Smooth muscle cell (in vitro differentiated cells): Measurements from ENCODE around the gene NXPH4. TPM values are rescaled to one million over a fixed set of nuclear protein-coding genes. Genes with fewer than 3 reads are reported as not detected.

Experiments
- DNase-seq: peaks from one replicate; lab custom pipeline; 2025; ENCODE audit not compliant: unreplicated experiment; lab: John Stamatoyannopoulos, UW
- H2AFZ ChIP-seq: fragments of 200-600 bp; sonication (generic); 2 replicates; pipeline ENCODE4 v1.6.0; 2016; ENCODE audit warnings: antibody characterized with exemption, low read depth, mild to moderate bottlenecking
- H3F3A ChIP-seq: fragments of 200-600 bp; sonication (generic); 2 replicates; pipeline ENCODE4 v1.6.0; 2017; ENCODE audit warnings: antibody characterized with exemption, low read depth
- H3K27ac ChIP-seq: fragments of 200-600 bp; sonication (generic); 2 replicates; pipeline ENCODE4 v1.5.1; 2016; ENCODE audit warnings: low read depth, mild to moderate bottlenecking
- H3K27me3 ChIP-seq: fragments of 200-600 bp; sonication (generic); 2 replicates; pipeline ENCODE4 v1.6.1; 2016; ENCODE audit warnings: low read depth, mild to moderate bottlenecking
- H3K36me3 ChIP-seq: fragments of 200-600 bp; sonication (generic); 2 replicates; pipeline ENCODE4 v1.5.1; 2016; ENCODE audit warnings: low read depth
- H3K4me1 ChIP-seq: fragments of 200-600 bp; sonication (generic); 2 replicates; pipeline ENCODE4 v1.5.1; 2016; ENCODE audit warnings: low read depth
- H3K4me2 ChIP-seq: fragments of 200-600 bp; sonication (generic); 2 replicates; pipeline ENCODE4 v1.6.0; 2016; ENCODE audit warnings: mild to moderate bottlenecking
- H3K4me3 ChIP-seq: fragments of 200-600 bp; sonication (generic); 2 replicates; pipeline ENCODE4 v1.5.1; 2016; ENCODE audit warnings: mild to moderate bottlenecking
- H3K79me2 ChIP-seq: fragments of 200-600 bp; sonication (generic); 2 replicates; pipeline ENCODE4 v1.6.0; 2016; ENCODE audit warnings: low read depth, mild to moderate bottlenecking
- H3K9ac ChIP-seq: fragments of 200-600 bp; sonication (generic); 2 replicates; pipeline ENCODE4 v1.6.0; 2016; ENCODE audit warnings: low read depth
- H3K9me3 ChIP-seq: fragments of 200-600 bp; sonication (generic); replicated peaks from 2 replicates; pipeline ENCODE4 v1.5.1; 2016; ENCODE audit warnings: low read depth
- H4K20me1 ChIP-seq: fragments of 200-600 bp; sonication (generic); 2 replicates; pipeline ENCODE4 v1.6.0; 2016; ENCODE audit warnings: low read depth
- WGBS: methylation state at CpG from one replicate; pipeline ENCODE4 v1.1.7; 2016; ENCODE audit warnings: low lambda C conversion rate; 5-methylcytosine and 5-hydroxymethylcytosine counted together
- polyA plus RNA-seq: library from polyadenylated mRNA; unstranded; fragments of >200 nt; fragmentation: Nextera tagmentation; extraction: Ambion mirVana; gene quantifications from 2 replicates; pipeline ENCODE4 v1.2.1, GENCODE V29; 2016
- total RNA-seq: library from RNA; depleted of rRNA; stranded (reverse); fragments of >200 nt; gene quantifications from 2 replicates; pipeline ENCODE4 v1.2.3, GENCODE V29; 2014
- TF ChIP-seq, protein P1 (sequence below): fragments of 200-600 bp; sonication (generic); IDR thresholded peaks from 2 replicates; pipeline ENCODE4 v1.5.1; 2017; ENCODE audit warnings: borderline replicate concordance, mild to moderate bottlenecking, antibody characterized with exemption; ENCODE audit not compliant: insufficient read depth, poor library complexity, severe bottlenecking

Gene NXPH4
- total and polyA plus RNA-seq, 2 experiments from 2014 or later = 3.9 to 10.7 TPM

DNA sequence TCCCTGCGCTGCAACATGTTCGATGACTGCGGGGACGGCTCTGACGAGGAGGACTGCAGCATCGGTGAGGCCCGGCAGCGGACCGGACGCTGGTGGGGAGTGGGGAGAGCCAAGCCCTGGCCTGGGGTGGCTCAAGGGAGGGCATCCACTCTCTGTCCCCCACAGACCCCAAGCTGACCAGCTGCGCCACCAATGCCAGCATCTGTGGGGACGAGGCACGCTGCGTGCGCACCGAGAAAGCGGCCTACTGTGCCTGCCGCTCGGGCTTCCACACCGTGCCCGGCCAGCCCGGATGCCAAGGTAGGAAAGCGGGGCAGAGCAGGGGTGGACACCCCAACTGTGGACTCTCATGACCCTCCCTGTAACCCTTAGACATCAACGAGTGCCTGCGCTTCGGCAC is 11.4 kb upstream of the NXPH4 start:
- H3K27me3 ChIP-seq = no peaks in the 10 kb centered on the region
- no peak overlapping the region for H2AFZ ChIP-seq
- peaks cover 27% of the 10 kb centered on the region for H4K20me1 ChIP-seq
- H3K9me3 ChIP-seq = no peaks in the 10 kb centered on the region
- no peaks in the 10 kb centered on the region for H3K4me1 ChIP-seq
- H3F3A ChIP-seq = no peaks in the 10 kb centered on the region
- H3K27ac ChIP-seq = no peak overlapping the region
- 97% methylated on average over 20 of the region's 26 CpGs for WGBS
- TF ChIP-seq, protein P1, sequence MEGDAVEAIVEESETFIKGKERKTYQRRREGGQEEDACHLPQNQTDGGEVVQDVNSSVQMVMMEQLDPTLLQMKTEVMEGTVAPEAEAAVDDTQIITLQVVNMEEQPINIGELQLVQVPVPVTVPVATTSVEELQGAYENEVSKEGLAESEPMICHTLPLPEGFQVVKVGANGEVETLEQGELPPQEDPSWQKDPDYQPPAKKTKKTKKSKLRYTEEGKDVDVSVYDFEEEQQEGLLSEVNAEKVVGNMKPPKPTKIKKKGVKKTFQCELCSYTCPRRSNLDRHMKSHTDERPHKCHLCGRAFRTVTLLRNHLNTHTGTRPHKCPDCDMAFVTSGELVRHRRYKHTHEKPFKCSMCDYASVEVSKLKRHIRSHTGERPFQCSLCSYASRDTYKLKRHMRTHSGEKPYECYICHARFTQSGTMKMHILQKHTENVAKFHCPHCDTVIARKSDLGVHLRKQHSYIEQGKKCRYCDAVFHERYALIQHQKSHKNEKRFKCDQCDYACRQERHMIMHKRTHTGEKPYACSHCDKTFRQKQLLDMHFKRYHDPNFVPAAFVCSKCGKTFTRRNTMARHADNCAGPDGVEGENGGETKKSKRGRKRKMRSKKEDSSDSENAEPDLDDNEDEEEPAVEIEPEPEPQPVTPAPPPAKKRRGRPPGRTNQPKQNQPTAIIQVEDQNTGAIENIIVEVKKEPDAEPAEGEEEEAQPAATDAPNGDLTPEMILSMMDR = no peak
- H3K9ac ChIP-seq = no peak overlapping the region
- no peak overlapping the region for H3K4me3 ChIP-seq
- H3K79me2 ChIP-seq = no peaks in the 10 kb centered on the region
- no peaks in the 10 kb centered on the region for H3K36me3 ChIP-seq
- no peak overlapping the region for H3K4me2 ChIP-seq
- DNase-seq = no peak

DNA sequence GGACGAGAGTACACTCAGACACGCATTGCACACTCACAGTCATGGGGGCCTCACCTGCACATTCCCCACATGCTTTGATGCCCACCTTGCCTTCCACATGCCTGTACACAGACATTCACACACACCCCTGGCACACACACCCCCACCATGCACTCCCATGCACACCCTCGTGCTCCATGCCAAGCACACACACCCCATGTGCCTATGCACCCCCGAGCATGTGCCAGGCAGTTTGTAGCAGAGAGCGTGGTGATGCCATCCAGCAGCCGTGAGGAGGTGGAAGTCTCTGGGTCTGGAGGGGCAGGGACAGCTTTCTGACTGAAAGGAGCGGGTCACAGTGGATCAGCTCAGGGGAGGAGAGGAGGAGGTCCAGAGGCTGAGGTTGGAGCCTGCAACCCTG is 10.7 kb upstream of the NXPH4 start:
- peaks cover 34% of the 10 kb centered on the region for H4K20me1 ChIP-seq
- H3K4me3 ChIP-seq = no peak overlapping the region
- H3K9me3 ChIP-seq = no peaks in the 10 kb centered on the region
- H3F3A ChIP-seq = no peaks in the 10 kb centered on the region
- H2AFZ ChIP-seq = no peak overlapping the region
- WGBS = 93% methylated on average over 7 of the region's 7 CpGs
- no peak overlapping the region for H3K9ac ChIP-seq
- no peak overlapping the region for H3K4me2 ChIP-seq
- H3K36me3 ChIP-seq = no peaks in the 10 kb centered on the region
- no peak for DNase-seq
- no peaks in the 10 kb centered on the region for H3K79me2 ChIP-seq
- TF ChIP-seq, protein P1 = no peak
- H3K27me3 ChIP-seq = no peaks in the 10 kb centered on the region
- no peaks in the 10 kb centered on the region for H3K4me1 ChIP-seq
- H3K27ac ChIP-seq = no peak overlapping the region

DNA sequence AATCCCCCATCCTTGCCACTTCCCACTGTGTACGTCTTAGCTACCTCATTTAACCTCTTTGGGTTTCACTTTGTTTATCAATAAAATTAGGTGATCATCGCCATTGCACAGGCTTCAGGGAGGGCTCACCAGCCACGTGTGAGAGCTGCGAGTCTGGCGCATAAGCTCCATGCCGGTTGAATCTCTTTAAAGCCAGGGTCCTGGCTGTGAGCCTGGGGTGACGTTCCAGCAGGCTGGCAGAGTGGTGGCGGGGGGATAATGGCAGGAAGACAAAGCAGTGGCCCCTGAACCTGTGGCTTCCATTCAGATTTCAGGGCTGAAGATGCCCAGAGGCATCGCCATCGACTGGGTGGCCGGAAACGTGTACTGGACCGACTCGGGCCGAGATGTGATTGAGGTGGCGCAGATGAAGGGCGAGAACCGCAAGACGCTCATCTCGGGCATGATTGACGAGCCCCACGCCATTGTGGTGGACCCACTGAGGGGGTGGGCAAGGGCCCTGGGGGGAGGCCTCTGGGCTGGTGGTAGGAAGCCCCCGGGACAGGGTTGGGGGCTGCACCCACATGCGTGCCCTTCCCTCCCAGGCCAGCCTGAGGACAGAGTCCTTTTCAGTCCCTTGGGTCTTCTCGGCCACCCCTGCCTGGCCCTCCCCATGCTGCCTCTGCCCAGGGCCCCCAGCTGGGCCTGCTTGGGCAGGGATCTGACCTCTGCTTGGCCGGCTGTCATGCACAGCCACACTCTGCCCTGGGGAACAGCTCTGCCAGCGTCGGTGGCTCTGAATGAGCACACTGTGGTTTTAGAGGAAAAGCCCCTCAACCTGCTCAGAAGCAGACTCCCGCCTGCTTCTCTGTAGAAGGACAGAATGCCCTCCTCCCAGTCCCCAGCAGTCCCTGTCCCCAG is 8.6 kb upstream of the NXPH4 start:
- H3K4me2 ChIP-seq = no peak overlapping the region
- H3K4me1 ChIP-seq = no peaks in the 10 kb centered on the region
- no peaks in the 10 kb centered on the region for H3K9me3 ChIP-seq
- no peak overlapping the region for H3K4me3 ChIP-seq
- TF ChIP-seq, protein P1 = no peak
- WGBS = 95% methylated on average over 27 of the region's 29 CpGs
- peaks cover 8% of the 10 kb centered on the region for H3F3A ChIP-seq
- H3K9ac ChIP-seq = no peak overlapping the region
- H3K79me2 ChIP-seq = no peaks in the 10 kb centered on the region
- DNase-seq = no peak
- no peaks in the 10 kb centered on the region for H3K36me3 ChIP-seq
- H2AFZ ChIP-seq = no peak overlapping the region
- no peaks in the 10 kb centered on the region for H3K27me3 ChIP-seq
- H4K20me1 ChIP-seq = peaks cover 52% of the 10 kb centered on the region
- no peak overlapping the region for H3K27ac ChIP-seq
